Measurements from ENCODE around the gene HOMER2. TPM values are rescaled to one million over a fixed set of nuclear protein-coding genes. Genes with fewer than 3 reads are reported as not detected.
A peak's percentile ranks its signal among the peaks of the same experiment; 100 is the strongest.

Gene HOMER2
- total and polyA plus RNA-seq, 2 of the 13 experiments (the other 11 are each of a cell fraction or from before 2014, with no cell fraction given), result 12.9 to 14.1 TPM

DNA sequence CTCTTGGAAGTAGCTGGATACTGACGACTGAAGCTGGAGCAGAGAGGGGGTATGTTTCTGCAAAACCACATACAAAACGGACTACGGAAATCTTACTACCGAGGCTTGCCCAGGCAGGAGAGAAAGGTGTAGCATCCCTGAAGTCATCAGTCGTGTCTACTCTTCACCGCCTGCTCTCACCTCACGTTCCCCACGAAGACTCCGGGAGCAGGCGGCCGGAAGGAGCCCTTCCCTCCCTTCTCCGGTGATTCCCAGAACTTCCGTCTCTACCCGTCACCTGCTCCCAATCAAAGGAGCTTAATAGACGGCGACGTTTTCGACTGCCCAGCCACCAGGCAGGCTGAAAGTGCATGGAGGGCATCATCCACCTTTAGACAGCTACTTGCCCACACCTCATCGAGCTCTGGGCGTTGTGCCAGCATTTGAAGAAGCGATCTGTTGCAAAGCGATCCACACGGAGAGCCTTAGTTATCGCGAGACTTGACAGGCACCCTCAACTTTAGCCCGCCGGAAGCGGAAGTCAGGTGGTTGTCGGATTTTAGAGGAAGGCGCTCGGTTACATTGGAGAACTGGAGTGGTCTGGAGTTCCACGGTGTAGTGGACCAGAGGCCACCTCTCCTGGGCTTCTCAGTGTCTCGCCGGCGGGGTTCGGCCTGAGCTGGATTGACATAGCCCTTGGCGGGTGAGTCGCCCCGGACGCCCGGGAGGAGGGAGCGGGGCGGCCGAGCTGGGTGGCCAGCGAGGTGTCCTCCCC is 33.3 kb upstream of the HOMER2 start, which contains the start of gene RAMAC (continued):
- TF ChIP-seq, protein P1, sequence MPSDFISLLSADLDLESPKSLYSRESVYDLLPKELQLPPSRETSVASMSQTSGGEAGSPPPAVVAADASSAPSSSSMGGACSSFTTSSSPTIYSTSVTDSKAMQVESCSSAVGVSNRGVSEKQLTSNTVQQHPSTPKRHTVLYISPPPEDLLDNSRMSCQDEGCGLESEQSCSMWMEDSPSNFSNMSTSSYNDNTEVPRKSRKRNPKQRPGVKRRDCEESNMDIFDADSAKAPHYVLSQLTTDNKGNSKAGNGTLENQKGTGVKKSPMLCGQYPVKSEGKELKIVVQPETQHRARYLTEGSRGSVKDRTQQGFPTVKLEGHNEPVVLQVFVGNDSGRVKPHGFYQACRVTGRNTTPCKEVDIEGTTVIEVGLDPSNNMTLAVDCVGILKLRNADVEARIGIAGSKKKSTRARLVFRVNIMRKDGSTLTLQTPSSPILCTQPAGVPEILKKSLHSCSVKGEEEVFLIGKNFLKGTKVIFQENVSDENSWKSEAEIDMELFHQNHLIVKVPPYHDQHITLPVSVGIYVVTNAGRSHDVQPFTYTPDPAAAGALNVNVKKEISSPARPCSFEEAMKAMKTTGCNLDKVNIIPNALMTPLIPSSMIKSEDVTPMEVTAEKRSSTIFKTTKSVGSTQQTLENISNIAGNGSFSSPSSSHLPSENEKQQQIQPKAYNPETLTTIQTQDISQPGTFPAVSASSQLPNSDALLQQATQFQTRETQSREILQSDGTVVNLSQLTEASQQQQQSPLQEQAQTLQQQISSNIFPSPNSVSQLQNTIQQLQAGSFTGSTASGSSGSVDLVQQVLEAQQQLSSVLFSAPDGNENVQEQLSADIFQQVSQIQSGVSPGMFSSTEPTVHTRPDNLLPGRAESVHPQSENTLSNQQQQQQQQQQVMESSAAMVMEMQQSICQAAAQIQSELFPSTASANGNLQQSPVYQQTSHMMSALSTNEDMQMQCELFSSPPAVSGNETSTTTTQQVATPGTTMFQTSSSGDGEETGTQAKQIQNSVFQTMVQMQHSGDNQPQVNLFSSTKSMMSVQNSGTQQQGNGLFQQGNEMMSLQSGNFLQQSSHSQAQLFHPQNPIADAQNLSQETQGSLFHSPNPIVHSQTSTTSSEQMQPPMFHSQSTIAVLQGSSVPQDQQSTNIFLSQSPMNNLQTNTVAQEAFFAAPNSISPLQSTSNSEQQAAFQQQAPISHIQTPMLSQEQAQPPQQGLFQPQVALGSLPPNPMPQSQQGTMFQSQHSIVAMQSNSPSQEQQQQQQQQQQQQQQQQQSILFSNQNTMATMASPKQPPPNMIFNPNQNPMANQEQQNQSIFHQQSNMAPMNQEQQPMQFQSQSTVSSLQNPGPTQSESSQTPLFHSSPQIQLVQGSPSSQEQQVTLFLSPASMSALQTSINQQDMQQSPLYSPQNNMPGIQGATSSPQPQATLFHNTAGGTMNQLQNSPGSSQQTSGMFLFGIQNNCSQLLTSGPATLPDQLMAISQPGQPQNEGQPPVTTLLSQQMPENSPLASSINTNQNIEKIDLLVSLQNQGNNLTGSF (CRISPR knock-in tag; IDR thresholded peaks at IDR 0.05), result peak; percentile 92
- TF ChIP-seq ZNF20 (CRISPR knock-in tag; IDR thresholded peaks at IDR 0.05) (peak; percentile 83; the same call in 1 of the 2 replicates), ZNF34 (CRISPR knock-in tag; IDR thresholded peaks at IDR 0.05; ENCODE audit: borderline replicate concordance) (no peak), NCOR1 (IDR thresholded peaks at IDR 0.05; ENCODE audit: borderline replicate concordance, low read length) (no peak), SIN3B (IDR thresholded peaks at IDR 0.05; ENCODE audit: low read length) (peak; percentile 0; the same call in 1 of the 2 replicates), SOX6 (IDR thresholded peaks at IDR 0.05) (no peak), SOX6 (CRISPR knock-in tag; IDR thresholded peaks at IDR 0.05) (peak; percentile 54), ZNF776 (CRISPR knock-in tag; IDR thresholded peaks at IDR 0.05) (peak; percentile 95; the same call in 1 of the 2 replicates), ZNF550 (CRISPR knock-in tag; IDR thresholded peaks at IDR 0.05; ENCODE audit: borderline replicate concordance) (0 out of 2 replicates have a peak, but pooled peaks have one; percentile 41), ZFP36L1 (CRISPR knock-in tag; IDR thresholded peaks at IDR 0.05) (no peak), SNAPC2 (CRISPR knock-in tag; IDR thresholded peaks at IDR 0.05) (peak; percentile 54; the same call in 1 of the 2 replicates), YY1 (IDR thresholded peaks at IDR 0.05; ENCODE audit: insufficient read depth, insufficient replicate concordance, low read depth, low read length) (no peak), FLYWCH1 (CRISPR knock-in tag; IDR thresholded peaks at IDR 0.05) (peak; percentile 92; the same call in 1 of the 2 replicates), JUN (CRISPR knock-in tag; IDR thresholded peaks at IDR 0.05) (0 out of 2 replicates have a peak, but pooled peaks have one; percentile 16), SMC3 (IDR thresholded peaks at IDR 0.05; ENCODE audit: low read length) (no peak), ZNF737 (CRISPR knock-in tag; IDR thresholded peaks at IDR 0.05; ENCODE audit: borderline replicate concordance) (peak; percentile 76; the same call in 1 of the 2 replicates), KDM5B (CRISPR knock-in tag; IDR thresholded peaks at IDR 0.05; ENCODE audit: borderline replicate concordance) (peak; percentile 99)
- TF ChIP-seq, protein P2, sequence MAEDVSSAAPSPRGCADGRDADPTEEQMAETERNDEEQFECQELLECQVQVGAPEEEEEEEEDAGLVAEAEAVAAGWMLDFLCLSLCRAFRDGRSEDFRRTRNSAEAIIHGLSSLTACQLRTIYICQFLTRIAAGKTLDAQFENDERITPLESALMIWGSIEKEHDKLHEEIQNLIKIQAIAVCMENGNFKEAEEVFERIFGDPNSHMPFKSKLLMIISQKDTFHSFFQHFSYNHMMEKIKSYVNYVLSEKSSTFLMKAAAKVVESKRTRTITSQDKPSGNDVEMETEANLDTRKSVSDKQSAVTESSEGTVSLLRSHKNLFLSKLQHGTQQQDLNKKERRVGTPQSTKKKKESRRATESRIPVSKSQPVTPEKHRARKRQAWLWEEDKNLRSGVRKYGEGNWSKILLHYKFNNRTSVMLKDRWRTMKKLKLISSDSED (CRISPR knock-in tag; IDR thresholded peaks at IDR 0.05), result peak; percentile 32; the same call in 1 of the 2 replicates
- TF ChIP-seq, protein P3, sequence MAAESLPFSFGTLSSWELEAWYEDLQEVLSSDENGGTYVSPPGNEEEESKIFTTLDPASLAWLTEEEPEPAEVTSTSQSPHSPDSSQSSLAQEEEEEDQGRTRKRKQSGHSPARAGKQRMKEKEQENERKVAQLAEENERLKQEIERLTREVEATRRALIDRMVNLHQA (CRISPR knock-in tag; IDR thresholded peaks at IDR 0.05), result no peak
- TF ChIP-seq, protein P4, sequence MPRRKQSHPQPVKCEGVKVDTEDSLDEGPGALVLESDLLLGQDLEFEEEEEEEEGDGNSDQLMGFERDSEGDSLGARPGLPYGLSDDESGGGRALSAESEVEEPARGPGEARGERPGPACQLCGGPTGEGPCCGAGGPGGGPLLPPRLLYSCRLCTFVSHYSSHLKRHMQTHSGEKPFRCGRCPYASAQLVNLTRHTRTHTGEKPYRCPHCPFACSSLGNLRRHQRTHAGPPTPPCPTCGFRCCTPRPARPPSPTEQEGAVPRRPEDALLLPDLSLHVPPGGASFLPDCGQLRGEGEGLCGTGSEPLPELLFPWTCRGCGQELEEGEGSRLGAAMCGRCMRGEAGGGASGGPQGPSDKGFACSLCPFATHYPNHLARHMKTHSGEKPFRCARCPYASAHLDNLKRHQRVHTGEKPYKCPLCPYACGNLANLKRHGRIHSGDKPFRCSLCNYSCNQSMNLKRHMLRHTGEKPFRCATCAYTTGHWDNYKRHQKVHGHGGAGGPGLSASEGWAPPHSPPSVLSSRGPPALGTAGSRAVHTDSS (CRISPR knock-in tag; conservative IDR thresholded peaks at IDR 0.05), result no peak
